Gastroesophageal sphincter (tissue), 4 donors: ENCODE results near the gene GLB1L2. TPM values are rescaled to one million over a fixed set of nuclear protein-coding genes. Genes with fewer than 3 reads are reported as not detected.

ENCODE experiments used
- ATAC-seq: fragments of 150-250 bp; one replicate; pipeline ENCODE4 v1.9.1; 2016; ENCODE audit warnings: mild to moderate bottlenecking, moderate library complexity
- H3K27ac ChIP-seq, 4 donors: fragments of 200-600 bp; sonication (generic) in 3 of 4; 1 replicate in 3 of 4; 2 replicates in 1 of 4; pipeline ENCODE4 v1.5.1; 2016 to 2019
- H3K27me3 ChIP-seq: fragments of 200-600 bp; sonication (generic); one replicate; pipeline ENCODE4 v1.5.1; 2019
- H3K36me3 ChIP-seq, 2 donors: fragments of 200-600 bp; sonication (generic); one replicate each; pipeline ENCODE4 v1.5.1; 2019; ENCODE audit warnings: control low read depth in 1 of 2
- H3K4me1 ChIP-seq, 3 donors: fragments of 200-600 bp; sonication (generic); 1 replicate in 2 of 3; 2 replicates in 1 of 3; pipeline ENCODE4 v1.5.1; 2016 to 2019; ENCODE audit warnings: control low read depth in 2 of 3
- H3K4me3 ChIP-seq, 2 donors: fragments of 200-600 bp; sonication (generic); one replicate each; pipeline ENCODE4 v1.5.1; 2019; ENCODE audit warnings: mild to moderate bottlenecking in 1 of 2, moderate library complexity in 1 of 2
- H3K9me3 ChIP-seq, 3 donors: fragments of 200-600 bp; sonication (generic); one replicate each; pipeline ENCODE4 v1.5.1; 2017 to 2019; ENCODE audit warnings: control low read depth in 2 of 3
- CTCF ChIP-seq, 4 experiments: fragments of 200-600 bp in 2 of 4; fragments of 450-650 bp in 2 of 4; sonication (generic) in 1 of 4; IDR thresholded peaks; one replicate each; pipeline ENCODE4 v1.5.1; 2017 to 2019; ENCODE audit warnings: antibody characterized with exemption in 4 of 4, mild to moderate bottlenecking in 2 of 4, moderate library complexity in 2 of 4
- EP300 ChIP-seq: sonication (generic); formaldehyde crosslinking; IDR thresholded peaks from one replicate; pipeline ENCODE4 v1.6.1; 2017; ENCODE audit warnings: antibody characterized with exemption, mild to moderate bottlenecking
- POLR2A ChIP-seq, 2 donors: fragments of 450-650 bp; IDR thresholded peaks; one replicate each; pipeline ENCODE4 v1.6.1; 2017; ENCODE audit warnings: antibody characterized with exemption in 2 of 2, mild to moderate bottlenecking in 2 of 2, moderate library complexity in 1 of 2
- POLR2AphosphoS5 ChIP-seq: sonication (generic); formaldehyde crosslinking; IDR thresholded peaks from one replicate; pipeline ENCODE4 v1.6.1; 2017; ENCODE audit warnings: antibody characterized with exemption
- WGBS, 2 donors: methylation state at CpG; one replicate each; pipeline ENCODE4 v1.1.5; 2018; ENCODE audit warnings: low coverage in 1 of 2; 5-methylcytosine and 5-hydroxymethylcytosine counted together
- total RNA-seq, 4 donors: library from RNA; depleted of rRNA; stranded (reverse); fragments of >200 nt; gene quantifications; one replicate each; pipeline ENCODE4 v1.1.0, GENCODE V29; 2016

The GLB1L2 gene
- total RNA-seq, 4 donors from 2014 or later = 3.8 to 9.7 (median 8.6) TPM

- no peak overlapping the region for H3K4me3 ChIP-seq
- 81 to 94% methylated on average over 4 to 5 of the region's 10 CpGs for WGBS, 2 donors
- no peak overlapping the region for H3K27ac ChIP-seq
- no peaks in the 10 kb centered on the region for H3K4me1 ChIP-seq
- H3K36me3 ChIP-seq = no peaks in the 10 kb centered on the region
- no peak for ATAC-seq
- TF ChIP-seq POLR2A (IDR thresholded peaks at IDR 0.05) (no peak), EP300 (no peak), CTCF (IDR thresholded peaks at IDR 0.05) (no peak), POLR2AphosphoS5 (no peak)
- peaks cover 6% of the 10 kb centered on the region for H3K27me3 ChIP-seq
- H3K9me3 ChIP-seq = no peaks in the 10 kb centered on the region
These were observed 15.7 kb downstream of the GLB1L2 start for GRCh38 chr11:134347441-134347840.

GRCh38 chr11:134349109-134349801 lies 17.5 kb downstream of the GLB1L2 start:
- Histone ChIP-seq H3K36me3 (no peaks in the 10 kb centered on the region), H3K27ac (no peak overlapping the region), H3K27me3 (peaks cover 6% of the 10 kb centered on the region), H3K4me3 (no peak overlapping the region), H3K9me3 (no peaks in the 10 kb centered on the region), H3K4me1 (no peaks in the 10 kb centered on the region)
- TF ChIP-seq POLR2AphosphoS5 (no peak), EP300 (no peak), CTCF (IDR thresholded peaks at IDR 0.05) (no peak), POLR2A (IDR thresholded peaks at IDR 0.05) (no peak)
- 52 to 59% methylated on average over 6 of the region's 6 CpGs for WGBS, 2 donors
- ATAC-seq = no peak

GRCh38 chr11:134349802-134350355 lies 18.1 kb downstream of the GLB1L2 start:
- H3K36me3 ChIP-seq = no peaks in the 10 kb centered on the region
- no peak for ATAC-seq
- no peaks in the 10 kb centered on the region for H3K9me3 ChIP-seq
- no CpG with 5 or more reads among the region's 10 CpGs for WGBS, 2 donors
- TF ChIP-seq POLR2A (IDR thresholded peaks at IDR 0.05) (no peak), CTCF (IDR thresholded peaks at IDR 0.05) (no peak), POLR2AphosphoS5 (no peak), EP300 (no peak)
- H3K4me3 ChIP-seq = no peak overlapping the region
- H3K4me1 ChIP-seq = no peaks in the 10 kb centered on the region
- H3K27ac ChIP-seq = no peak overlapping the region
- peaks cover 1% of the 10 kb centered on the region for H3K27me3 ChIP-seq

- Histone ChIP-seq H3K27ac (no peak overlapping the region), H3K4me3 (no peak overlapping the region), H3K36me3 (no peaks in the 10 kb centered on the region), H3K9me3 (no peaks in the 10 kb centered on the region), H3K4me1 (no peaks in the 10 kb centered on the region), H3K27me3 (no peaks in the 10 kb centered on the region)
- TF ChIP-seq EP300 = no peak
- no peak for TF ChIP-seq POLR2A (IDR thresholded peaks at IDR 0.05)
- TF ChIP-seq CTCF (IDR thresholded peaks at IDR 0.05) = no peak
- TF ChIP-seq POLR2AphosphoS5 = no peak
- no peak for ATAC-seq
- WGBS, 2 donors = 83 to 90% methylated on average over 3 to 9 of the region's 9 CpGs
These were observed 18.6 kb downstream of the GLB1L2 start for GRCh38 chr11:134350381-134350780.

- no peaks in the 10 kb centered on the region for H3K27me3 ChIP-seq
- no peak overlapping the region for H3K27ac ChIP-seq
- WGBS, 2 donors = 72 to 79% methylated on average over 2 of the region's 2 CpGs
- H3K36me3 ChIP-seq = no peaks in the 10 kb centered on the region
- no peak for ATAC-seq
- H3K4me3 ChIP-seq = no peak overlapping the region
- H3K4me1 ChIP-seq = no peaks in the 10 kb centered on the region
- no peaks in the 10 kb centered on the region for H3K9me3 ChIP-seq
- TF ChIP-seq POLR2A (IDR thresholded peaks at IDR 0.05) (no peak), EP300 (no peak), POLR2AphosphoS5 (no peak), CTCF (IDR thresholded peaks at IDR 0.05) (no peak)
These were observed 20.3 kb downstream of the GLB1L2 start for GRCh38 chr11:134352111-134352510.
